ENCODE data around the gene GSG1. TPM values are rescaled to one million over a fixed set of nuclear protein-coding genes. Genes with fewer than 3 reads are reported as not detected.

The GSG1 gene
- total and polyA plus RNA-seq, 2 of the 8 experiments (the other 6 are each of a cell fraction or from before 2014, with no cell fraction given): 0.89 to 1.4 TPM

- 68% methylated on average over 15 of the region's 15 CpGs; no CpG with 5 or more reads in 1 of the 2 experiments for WGBS, 2 experiments (ENCODE audit: extremely low coverage in 1 of 2, insufficient coverage in 1 of 2, insufficient read length in 1 of 2, insufficient replicate concordance in 2 of 2, low coverage in 1 of 2, low lambda C conversion rate in 2 of 2, missing lambda C conversion rate in 1 of 2)
- Histone ChIP-seq H3K23ac (ENCODE audit: insufficient read length) (no peak overlapping the region), H3K36me3 (ENCODE audit: control insufficient read depth in 2 of 4, insufficient read depth in 4 of 4, low read length in 3 of 4) (no peaks in the 10 kb centered on the region), H2AK5ac (ENCODE audit: low read depth, low read length) (no peak overlapping the region), H3K79me2 (ENCODE audit: control insufficient read depth in 1 of 2, insufficient read depth in 2 of 2, low read length in 2 of 2) (no peaks in the 10 kb centered on the region), H2BK12ac (ENCODE audit: low read depth, low read length) (peak overlapping the region; percentile 55; the same call in 1 of the 2 replicates), H2BK120ac (replicated peaks; ENCODE audit: low read depth, low read length) (no peak overlapping the region), H4K20me1 (replicated peaks in 1 of 2; ENCODE audit: control insufficient read depth in 1 of 2, insufficient read depth in 2 of 2, low read length in 2 of 2) (no peaks in the 10 kb centered on the region), H4K5ac (ENCODE audit: insufficient read length, low read depth, low read length) (no peak overlapping the region), H3K4me2 (ENCODE audit: insufficient read depth in 1 of 2, low read depth in 2 of 2, low read length in 2 of 2) (no peak overlapping the region; a peak in 1 of 4 replicates), H2BK20ac (ENCODE audit: low read length) (no peak overlapping the region), H3K4ac (replicated peaks; ENCODE audit: insufficient read length, low read depth, low read length) (no peak overlapping the region), H3K4me1 (replicated peaks in 1 of 4; ENCODE audit: control insufficient read depth in 3 of 4, insufficient read depth in 4 of 4, low read length in 3 of 4) (peaks cover 0 to 13% (median 7%) of the 10 kb centered on the region in 4 experiments; a peak in 6 of 7 replicates), H4K91ac (replicated peaks; ENCODE audit: insufficient read length, low read length) (no peak overlapping the region), H2BK15ac (ENCODE audit: low read length) (peak overlapping the region; percentile 73; the same call in 1 of the 2 replicates), H3K18ac (ENCODE audit: extremely low read depth, low read length) (0 out of 2 replicates have a peak overlapping the region, but pooled peaks have one; percentile 10), H2AFZ (ENCODE audit: low read length) (no peak overlapping the region), H2BK5ac (ENCODE audit: low read depth, low read length) (no peak overlapping the region), H3K9me3 (ENCODE audit: insufficient read depth in 2 of 2, low read depth in 1 of 2, low read length in 1 of 2) (peaks cover 0 to 2% of the 10 kb centered on the region in 2 experiments; a peak in 2 of 4 replicates), H3K27me3 (replicated peaks in 1 of 4; ENCODE audit: control insufficient read depth in 3 of 4, extremely low read depth in 1 of 4, insufficient read depth in 3 of 4, low read length in 3 of 4) (peaks cover 0 to 3% (median 0%) of the 10 kb centered on the region in 4 experiments; a peak in 1 of 7 replicates), H3K79me1 (ENCODE audit: low read depth, low read length) (no peaks in the 10 kb centered on the region), H3K23me2 (ENCODE audit: low read depth, low read length) (no peaks in the 10 kb centered on the region), H3K14ac (ENCODE audit: insufficient read length) (no peak overlapping the region), H3K9ac (replicated peaks in 1 of 4; ENCODE audit: extremely low read depth in 1 of 4, low read depth in 3 of 4, low read length in 3 of 4) (no peak overlapping the region), H3K4me3 (ENCODE audit: extremely low read depth in 1 of 4, insufficient read depth in 2 of 4, low read depth in 3 of 4, low read length in 4 of 4) (no peak overlapping the region), H4K8ac (ENCODE audit: extremely low read depth, insufficient read depth, low read length) (no peak overlapping the region), H3K27ac (ENCODE audit: low read depth, low read length) (no peak overlapping the region), H3K56ac (replicated peaks; ENCODE audit: insufficient read length, low read depth, low read length) (no peak overlapping the region)
- peak; percentile 73 for FAIRE-seq
- TF ChIP-seq SIN3A (conservative IDR thresholded peaks at IDR 0.05 in 1 of 2, IDR thresholded peaks at IDR 0.05 in 1 of 2; ENCODE audit: low read depth in 1 of 2, low read length in 2 of 2): no peak
- TF ChIP-seq NANOG (IDR thresholded peaks at IDR 0.05; ENCODE audit: insufficient read depth, low read depth, low read length, poor library complexity, severe bottlenecking): peak; percentile 40
- TF ChIP-seq SIX5 (IDR thresholded peaks at IDR 0.05; ENCODE audit: low read depth, low read length): no peak
- no peak for TF ChIP-seq FOSL1 (IDR thresholded peaks at IDR 0.05; ENCODE audit: insufficient read depth, low read depth, low read length)
- TF ChIP-seq HDAC2 (IDR thresholded peaks at IDR 0.05; ENCODE audit: borderline replicate concordance in 1 of 2, low read depth in 2 of 2, low read length in 2 of 2): no peak
- no peak for TF ChIP-seq POLR2A (IDR thresholded peaks at IDR 0.05; ENCODE audit: control extremely low read depth in 1 of 2, low read depth in 2 of 2, low read length in 2 of 2)
- TF ChIP-seq TAF1 (IDR thresholded peaks at IDR 0.05; ENCODE audit: low read depth, low read length): no peak
- peak; percentile 89 for TF ChIP-seq TEAD4 (IDR thresholded peaks at IDR 0.05; ENCODE audit: low read depth, low read length)
- no peak for TF ChIP-seq SIRT6 (IDR thresholded peaks at IDR 0.05; ENCODE audit: low read length)
- no peak for TF ChIP-seq SP4 (IDR thresholded peaks at IDR 0.05; ENCODE audit: low read length)
- ChIA-PET POLR2A (ENCODE audit: partially characterized antibody) (interaction anchor here (0.6 to 2.5 kb wide), 3 partner anchors 9 to 21 kb away, joined by 3 to 8 read pairs (median 6); partner anchors contain the start of gene GSG1), CTCF (ENCODE audit: partially characterized antibody) (interaction anchor here (0.6 to 4.9 kb wide), 10 partner anchors 9 to 315 kb away, joined by 3 to 25 read pairs (median 4); no protein-coding TSS in a partner anchor)
- no peak for DNase-seq (ENCODE audit: low read depth in 1 of 2, low spot score in 2 of 2)
Observed at GRCh38 chr12:13114251-13115052, 11.0 kb upstream of the GSG1 start.

All from H1 (cell line).